ENCODE results near the gene CCL3.
"Not testable (repeated sequence)": the region's sequence is repeated elsewhere in the genome, so short reads cannot be mapped to it uniquely, and the experiment has no call there.

Gene CCL3

DNA sequence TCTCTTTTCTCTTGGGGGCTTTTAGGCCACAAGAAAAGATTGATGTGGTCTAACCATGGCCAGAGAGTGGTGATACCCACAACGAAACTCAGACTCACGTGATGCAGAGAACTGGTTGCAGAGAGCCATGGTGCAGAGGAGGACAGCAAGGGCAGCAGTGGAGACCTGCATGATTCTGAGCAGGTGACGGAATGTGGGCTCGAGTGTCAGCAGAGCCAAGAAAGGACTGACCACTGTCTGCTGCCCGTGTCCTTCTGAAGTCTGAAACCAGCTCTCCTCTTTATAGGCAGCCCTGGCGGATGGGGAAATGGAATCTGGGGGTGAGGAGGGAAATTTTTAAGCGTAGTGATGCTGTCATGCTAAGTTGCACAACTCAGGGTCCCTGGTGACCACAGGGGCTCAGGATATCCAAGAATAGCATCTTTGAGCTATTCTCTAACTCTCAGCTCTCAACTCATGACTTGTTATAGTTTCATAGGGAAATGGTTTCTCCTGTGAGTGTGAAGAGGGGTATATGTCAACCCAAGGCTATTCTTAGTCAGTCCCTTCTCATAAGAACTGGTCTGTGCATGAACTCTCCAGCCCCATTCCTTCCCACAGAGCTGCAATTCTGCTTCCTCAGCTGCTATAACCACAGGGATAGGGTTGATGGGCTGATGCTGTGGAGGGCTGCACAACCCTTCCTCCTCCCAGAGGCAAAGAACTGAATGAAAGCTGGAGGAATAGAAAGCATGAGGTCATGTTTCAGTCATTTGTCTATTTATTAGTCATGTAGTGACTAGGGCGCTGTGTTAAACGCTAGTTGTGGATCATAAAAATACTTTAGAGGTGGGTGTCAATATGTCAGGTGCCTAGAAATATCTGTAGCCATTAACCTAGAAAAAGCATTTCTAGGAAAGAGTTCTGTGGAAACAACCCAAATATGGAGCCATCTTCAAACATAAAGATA, at the start of gene CCL3:
Gene CCL3, minus strand, starts transcription at position 256 of the 949 bp plus-strand sequence. Its CDS starts 85 bp downstream, at position 171.
- no peak for DNase-seq

GRCh38 chr17:36136439-36136838, 46.5 kb upstream of the CCL3 start:
- no peak for DNase-seq

GRCh38 chr17:36136036-36136435, 46.1 kb upstream of the CCL3 start:
- no peak for DNase-seq

- no peak for DNase-seq
Observed at GRCh38 chr17:36135465-36135864, 45.5 kb upstream of the CCL3 start.

GRCh38 chr17:36133602-36134236, 43.8 kb upstream of the CCL3 start:
- no peak for DNase-seq

DNA sequence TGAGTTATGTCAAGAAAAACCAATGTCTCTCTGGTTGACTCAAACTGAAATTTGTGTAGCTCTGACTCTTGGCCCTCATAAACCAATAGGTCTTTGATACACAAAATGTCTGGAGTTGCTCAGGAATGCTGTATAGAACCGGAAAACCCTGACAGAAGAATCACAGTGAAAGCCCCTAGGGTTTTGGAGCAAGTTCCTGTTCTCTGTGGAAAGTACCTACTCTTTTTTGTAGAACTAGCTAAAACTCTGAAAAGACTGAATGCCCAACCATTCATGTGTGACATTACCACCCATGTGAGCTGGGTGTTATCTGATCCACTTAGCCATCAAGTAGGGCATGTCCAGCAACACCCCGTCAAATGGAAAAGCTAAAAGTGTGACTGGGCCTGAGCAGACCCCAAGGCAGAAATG, 42.5 kb upstream of the CCL3 start:
- DNase-seq: no peak

DNA sequence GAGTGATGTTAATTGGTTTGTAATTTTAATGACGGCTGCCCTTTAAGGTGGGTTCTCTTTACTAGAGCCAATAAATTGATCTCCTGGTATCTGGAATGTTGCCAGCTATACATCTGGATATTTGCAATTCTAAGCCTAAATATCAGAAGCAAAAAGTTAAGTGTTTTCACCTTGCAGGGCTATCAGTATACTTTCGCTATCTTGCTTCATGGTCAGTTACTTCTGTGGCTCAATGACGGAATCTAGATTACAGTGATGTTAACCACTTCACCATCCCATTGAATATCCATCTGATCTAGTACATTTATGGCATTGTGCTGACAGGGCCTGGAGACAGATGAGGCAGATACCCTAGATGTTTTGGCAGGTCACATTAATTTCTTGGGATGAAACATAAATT, 42.0 kb upstream of the CCL3 start:
- no peak for DNase-seq

DNA sequence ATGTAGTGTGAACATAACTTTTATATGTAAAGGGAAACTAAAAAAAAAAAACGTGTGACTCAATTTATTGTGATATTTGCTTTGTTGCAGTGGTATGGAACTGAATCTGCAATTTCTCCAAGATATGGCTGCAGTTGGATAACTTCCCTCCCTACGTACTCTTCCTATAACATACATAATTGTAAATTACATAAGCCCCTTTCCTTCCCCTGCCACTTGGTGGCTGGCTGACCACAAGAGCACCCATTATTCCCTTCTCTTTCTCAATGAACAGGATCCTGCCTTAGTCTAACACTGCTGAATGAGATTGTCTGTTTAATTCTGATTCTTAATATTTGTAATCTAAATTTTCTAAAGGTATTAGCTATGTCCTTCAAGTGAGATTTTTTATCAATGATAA, 41.5 kb upstream of the CCL3 start:
- no peak for DNase-seq

DNA sequence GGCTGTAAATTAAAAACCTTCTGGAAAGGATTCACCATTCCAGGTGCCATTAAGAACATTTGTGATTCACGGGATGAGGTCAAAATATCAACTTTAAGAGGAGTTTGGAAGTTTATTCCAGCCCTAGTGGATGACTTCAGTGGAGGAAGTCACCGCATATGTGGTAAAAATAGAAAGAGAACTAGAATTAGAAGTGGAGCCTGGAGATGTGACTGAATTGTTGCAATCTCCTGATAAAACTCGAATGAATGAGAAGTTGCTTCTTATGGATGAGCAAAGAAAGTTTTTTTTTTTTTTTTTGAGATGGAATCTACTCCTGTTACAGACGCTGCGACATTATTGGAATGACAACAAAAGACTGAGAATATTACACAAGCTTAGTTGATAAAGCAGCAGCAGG, 40.4 kb upstream of the CCL3 start:
- DNase-seq: no peak

DNA sequence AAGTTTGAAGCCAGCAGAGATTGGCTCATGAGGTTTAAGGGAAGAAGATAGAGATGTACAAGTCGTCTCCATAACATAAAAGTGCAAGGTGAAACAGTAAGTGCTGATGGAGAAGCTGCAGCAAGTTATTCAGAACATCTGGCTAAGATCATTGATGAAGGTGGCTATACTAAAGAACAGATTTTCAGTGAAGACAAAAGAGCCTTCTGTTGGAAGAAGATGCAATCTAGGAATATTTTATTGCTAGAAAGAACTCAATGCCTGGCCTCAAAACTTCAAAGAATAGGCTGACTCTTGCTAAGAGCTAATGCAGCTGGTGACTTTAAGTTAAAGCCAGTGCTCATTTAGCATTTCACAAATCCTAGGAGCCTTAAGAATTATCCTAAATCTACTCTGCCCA, 39.7 kb upstream of the CCL3 start:
- no peak for DNase-seq

DNA sequence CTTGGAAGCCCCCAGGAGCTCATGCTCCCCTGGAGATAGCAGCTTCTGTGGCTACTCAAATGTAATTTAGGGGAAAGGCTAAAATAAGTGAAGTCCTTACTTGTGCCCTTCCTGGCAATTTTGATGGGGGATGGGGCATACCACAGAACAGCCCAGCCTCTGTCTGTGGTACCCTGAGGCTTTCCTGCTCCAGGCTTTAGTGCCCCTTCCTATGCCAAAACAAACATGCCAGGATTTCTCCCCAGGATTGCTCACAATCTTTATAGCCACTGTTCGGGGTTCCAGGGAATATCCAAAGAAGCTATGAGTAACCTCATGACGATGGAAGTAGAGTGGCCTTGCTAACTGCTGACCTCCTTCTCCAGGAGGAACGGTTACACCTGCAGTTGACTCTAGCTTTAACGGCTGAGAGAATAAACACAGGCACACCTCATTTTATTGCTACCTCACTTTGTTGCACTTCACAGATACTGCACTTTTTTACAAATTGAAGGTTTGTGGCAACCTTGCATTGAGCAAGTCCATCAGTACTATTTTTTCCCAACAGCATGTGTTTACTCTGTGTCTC, 38.6 kb upstream of the CCL3 start:
- DNase-seq: no peak

DNA sequence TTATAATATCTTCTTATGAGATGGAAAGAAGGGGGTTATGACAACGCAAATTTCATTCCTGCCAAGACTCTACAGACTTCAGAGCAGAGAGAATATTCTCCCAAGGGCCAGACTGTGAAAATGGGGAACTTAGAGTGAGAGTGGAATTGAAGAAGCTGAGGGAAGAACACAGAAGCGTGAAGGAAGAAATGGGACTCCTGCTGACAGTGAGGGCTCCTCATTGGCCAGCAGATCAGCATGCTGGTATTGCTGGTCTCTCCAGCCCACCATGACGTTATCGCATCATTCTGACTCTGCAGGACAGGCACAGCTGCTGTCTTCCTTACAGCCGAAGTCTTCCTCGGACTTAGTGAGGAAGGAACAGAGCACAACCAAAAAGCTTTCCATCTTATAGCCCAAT, 38.0 kb upstream of the CCL3 start:
- no peak for DNase-seq

DNA sequence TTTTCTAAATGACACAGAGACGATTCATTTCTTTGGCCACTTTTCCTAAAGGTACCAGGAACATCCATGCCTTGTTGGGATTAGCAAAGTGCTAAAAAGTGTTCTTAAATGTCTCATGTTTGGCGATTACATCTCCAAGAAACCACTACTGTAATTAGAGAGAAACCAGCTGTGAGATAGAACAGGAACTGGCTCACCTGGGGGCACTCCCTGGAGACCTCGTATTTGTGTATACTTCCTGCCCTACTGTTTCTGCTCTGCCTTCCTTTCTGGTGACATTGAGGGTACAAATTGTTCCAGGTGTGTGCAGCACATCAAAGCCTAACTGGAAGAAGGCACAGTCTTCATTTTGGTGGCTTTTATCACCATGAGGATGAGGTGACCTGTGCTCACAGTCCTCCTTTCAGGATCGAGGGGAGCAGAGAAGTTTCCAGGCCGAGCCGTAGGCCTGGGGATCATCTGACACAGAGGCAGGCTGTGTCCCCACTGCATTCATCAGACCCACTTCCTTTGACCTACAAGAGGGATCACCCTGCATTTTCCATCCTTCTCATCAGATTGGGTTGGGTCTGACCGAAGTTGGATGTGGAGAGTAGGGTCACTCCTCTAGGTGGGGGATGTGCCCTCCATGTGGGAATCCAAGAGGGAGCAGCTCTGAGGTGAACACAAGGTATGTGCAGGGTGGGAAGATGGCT, 37.4 kb upstream of the CCL3 start:
- DNase-seq: no peak

DNA sequence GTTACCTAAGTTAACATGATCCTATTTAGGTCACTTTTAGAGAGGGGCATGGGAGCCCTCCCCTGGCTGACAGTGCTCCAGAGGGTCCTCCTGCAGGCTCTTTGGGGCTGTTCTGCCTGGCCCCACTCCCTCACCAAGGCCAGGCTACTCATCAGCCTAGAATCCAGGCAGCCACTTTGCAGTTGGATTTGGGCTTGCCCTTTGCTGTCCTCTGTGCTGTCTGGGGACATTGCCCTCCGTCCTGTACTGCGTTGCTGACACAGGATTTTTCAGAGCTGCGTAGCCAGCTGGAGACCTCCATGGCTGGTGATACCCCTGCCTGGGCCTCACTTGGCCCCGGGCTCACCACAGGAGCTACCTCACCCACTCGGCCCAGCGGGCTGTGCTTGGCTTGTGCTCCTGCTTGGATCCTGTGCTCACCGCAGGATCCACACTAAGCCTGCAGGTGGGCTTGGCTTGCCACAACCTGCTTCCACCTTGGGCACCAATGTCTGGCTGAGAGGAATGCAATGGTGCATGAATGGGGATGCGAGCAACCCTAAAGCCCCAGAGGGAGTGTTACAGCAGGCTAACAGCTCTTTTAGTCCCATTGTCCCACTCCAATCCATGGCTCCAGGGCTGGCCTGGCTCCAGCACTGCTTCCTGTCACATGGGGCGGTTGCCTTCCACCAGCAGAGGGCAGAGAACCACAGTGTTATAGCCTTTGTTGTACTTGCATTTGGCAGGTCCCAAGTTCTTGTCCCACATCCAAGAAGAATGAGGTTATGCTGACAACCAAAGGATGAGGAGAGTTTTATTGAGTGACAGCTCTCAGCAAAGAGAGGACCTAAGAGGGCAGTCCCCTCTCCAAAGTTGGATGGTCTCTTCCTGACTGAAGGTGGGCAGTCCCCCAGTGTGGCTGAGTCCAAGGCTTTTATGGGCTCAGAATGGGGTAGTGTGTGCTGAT, 35.2 kb upstream of the CCL3 start:
- DNase-seq: no peak

GRCh38 chr17:36123431-36123830, 33.5 kb upstream of the CCL3 start:
- DNase-seq: no peak

DNA sequence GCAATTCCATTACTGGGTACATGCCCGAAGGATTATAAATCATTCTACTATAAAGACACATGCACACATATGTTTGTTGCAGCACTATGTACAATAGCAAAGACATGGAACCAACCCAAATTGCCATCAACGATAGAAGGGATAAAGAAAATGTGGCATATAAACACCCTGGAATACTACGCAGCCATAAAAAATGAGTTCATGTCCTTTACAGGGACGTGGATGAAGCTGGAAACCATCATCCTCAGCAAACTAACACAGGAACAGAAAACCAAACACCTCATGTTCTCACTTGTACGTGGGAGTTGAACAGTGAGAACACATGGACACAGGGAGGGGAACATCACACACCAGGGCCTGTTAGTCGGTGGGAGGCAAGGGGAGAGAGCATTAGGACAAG, 31.2 kb upstream of the CCL3 start:
- DNase-seq: not testable (repeated sequence)

GRCh38 chr17:36120221-36120620, 30.3 kb upstream of the CCL3 start:
- DNase-seq: no peak

DNA sequence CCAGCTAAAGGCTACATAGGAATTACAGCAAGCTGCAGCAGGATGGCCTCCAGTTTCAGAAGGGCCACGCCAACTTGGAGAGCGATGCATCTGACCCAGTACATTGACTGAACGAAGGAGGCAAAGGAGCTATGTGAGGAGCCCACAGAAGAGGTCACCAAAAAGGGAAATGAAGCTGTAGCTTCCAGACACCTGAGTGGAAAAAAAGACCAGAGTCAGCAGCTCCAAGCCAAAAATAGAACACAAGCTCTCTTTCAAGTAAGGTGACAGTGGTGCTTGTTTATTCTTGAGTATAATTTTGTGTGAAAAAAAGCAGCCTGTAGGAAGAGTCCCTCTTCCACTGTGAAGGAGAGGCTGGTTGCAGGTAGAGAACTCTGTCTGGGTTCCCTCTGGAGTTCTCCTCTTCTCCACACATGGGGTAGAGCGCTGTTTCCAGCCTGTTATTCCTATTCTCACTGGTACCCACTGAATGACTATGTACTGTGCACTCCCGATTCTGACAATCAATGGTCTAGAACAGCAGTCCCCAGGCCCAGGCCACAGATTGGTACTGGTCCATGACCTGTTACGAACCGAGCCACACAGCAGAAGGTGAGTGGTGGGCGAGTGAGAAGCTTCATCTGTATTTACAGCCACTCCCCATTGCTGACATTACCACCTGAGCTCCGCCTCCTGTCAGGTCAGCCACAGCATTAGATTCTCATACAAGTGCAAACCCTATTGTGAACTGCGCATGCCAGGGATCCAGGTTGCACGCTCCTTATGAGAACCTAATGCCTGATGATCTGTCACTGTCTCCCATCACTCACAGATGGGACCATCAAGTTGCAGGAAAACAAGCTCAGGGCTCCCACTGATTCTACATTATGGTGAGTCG, 28.8 kb upstream of the CCL3 start:
- DNase-seq: no peak

DNA sequence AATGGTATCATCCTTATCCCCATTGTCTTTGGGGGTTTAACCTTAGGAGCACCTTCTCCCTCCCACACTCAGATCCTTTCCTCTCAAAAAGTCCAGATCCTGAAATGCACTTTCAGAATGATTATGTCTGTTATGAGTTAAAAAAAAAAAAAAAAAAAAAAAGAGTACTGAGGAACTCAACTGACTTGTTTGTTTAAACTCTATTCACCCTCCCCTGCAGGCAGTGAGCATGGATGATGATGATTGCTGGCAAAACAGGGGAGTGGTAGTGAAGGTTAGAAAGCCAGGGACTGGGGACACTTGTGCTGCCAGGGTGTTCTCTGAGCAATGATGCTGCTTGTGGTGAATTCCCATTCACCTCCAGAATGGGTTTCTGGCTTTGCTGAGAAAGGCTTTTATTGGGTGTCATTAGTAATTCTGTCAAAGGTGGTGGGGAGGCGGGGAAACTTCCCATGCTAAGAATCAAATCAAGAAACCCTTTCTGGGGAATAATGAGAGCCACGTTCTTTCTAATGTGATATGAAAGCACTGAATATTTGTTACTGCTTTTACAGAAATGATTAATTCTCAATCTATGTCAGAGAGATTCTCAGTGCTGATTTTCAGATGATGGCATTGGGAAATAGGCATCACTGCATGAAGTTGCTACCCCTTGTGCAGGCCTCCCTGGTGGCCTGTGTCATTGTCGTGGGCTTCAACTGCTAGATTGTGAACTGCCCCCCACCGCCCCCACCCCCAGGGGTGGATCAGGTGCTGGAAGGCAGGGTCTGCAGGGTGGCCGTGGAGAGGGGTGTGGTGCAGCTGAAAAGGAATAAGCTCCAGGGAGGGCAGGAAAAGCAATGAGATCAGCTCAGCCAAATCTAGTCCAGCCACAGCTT, 27.8 kb upstream of the CCL3 start:
- no peak for DNase-seq

DNA sequence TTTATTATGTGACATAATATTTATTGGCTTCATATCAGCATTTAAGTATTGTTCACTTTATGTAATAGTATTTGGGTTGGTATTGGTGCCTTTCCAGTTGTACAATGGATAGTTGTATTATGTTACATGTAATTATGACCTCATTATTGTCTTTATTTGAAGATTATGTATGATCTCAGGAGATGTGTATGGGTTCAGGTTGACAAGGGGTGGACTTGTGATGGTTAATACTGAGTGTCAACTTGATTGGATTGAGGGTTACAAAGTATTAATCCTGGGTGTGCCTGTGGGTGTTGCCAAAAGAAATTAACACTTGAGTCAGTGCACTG, 25.7 kb upstream of the CCL3 start:
- DNase-seq: not testable (repeated sequence)

Data from activated naive CD4-positive, alpha-beta T cell treated with anti-CD3 and anti-CD28 coated beads, Interleukin-2, amount 50 U/mL, for 16 hours (primary cell).